Prostate gland (tissue), 2 donors: ENCODE measurements around the gene PRDM11.
A peak's percentile ranks its signal among the peaks of the same experiment; 100 is the strongest.

Source experiments
- POLR2A ChIP-seq: fragments of 450-650 bp; IDR thresholded peaks from one replicate; pipeline ENCODE4 v1.6.1; 2016; ENCODE audit warnings: antibody characterized with exemption, mild to moderate bottlenecking
- POLR2AphosphoS5 ChIP-seq: sonication (generic); formaldehyde crosslinking; IDR thresholded peaks from one replicate; pipeline ENCODE4 v1.6.1; 2017; ENCODE audit warnings: antibody characterized with exemption
- TF ChIP-seq, protein P1 (sequence below), 4 experiments: fragments of 200-600 bp in 2 of 4; fragments of 450-650 bp in 2 of 4; sonication (generic) in 2 of 4; IDR thresholded peaks; 1 replicate in 3 of 4; 2 replicates in 1 of 4; pipeline ENCODE4 v1.5.1; 2016 to 2019; ENCODE audit warnings: antibody characterized with exemption in 4 of 4, mild to moderate bottlenecking in 2 of 4, moderate library complexity in 2 of 4

DNA sequence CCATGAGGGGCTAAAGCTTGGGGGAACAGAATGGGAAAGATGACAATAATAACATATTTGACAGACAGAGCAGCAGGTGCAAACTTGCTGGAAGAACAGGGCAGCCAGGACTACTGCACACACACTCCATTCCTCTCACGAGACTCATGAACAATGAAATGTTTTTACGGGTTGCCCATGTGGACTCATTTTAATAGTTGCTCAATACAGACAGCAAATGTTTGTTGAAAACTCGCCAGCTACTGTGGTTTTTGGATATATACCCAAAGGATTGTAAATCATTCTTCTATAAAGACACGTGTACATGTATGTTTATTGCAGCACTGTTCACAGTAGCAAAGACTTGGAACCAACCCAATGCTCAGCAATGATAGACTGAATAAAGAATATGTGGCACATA is 129.4 kb downstream of the PRDM11 start:
- TF ChIP-seq, protein P1, sequence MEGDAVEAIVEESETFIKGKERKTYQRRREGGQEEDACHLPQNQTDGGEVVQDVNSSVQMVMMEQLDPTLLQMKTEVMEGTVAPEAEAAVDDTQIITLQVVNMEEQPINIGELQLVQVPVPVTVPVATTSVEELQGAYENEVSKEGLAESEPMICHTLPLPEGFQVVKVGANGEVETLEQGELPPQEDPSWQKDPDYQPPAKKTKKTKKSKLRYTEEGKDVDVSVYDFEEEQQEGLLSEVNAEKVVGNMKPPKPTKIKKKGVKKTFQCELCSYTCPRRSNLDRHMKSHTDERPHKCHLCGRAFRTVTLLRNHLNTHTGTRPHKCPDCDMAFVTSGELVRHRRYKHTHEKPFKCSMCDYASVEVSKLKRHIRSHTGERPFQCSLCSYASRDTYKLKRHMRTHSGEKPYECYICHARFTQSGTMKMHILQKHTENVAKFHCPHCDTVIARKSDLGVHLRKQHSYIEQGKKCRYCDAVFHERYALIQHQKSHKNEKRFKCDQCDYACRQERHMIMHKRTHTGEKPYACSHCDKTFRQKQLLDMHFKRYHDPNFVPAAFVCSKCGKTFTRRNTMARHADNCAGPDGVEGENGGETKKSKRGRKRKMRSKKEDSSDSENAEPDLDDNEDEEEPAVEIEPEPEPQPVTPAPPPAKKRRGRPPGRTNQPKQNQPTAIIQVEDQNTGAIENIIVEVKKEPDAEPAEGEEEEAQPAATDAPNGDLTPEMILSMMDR (IDR thresholded peaks at IDR 0.05): no peak
- TF ChIP-seq POLR2AphosphoS5: peak; percentile 62
- TF ChIP-seq POLR2A: no peak
